Measurements from ENCODE around the gene PAAF1. TPM values are rescaled to one million over a fixed set of nuclear protein-coding genes. Genes with fewer than 3 reads are reported as not detected.

Gene PAAF1
- total and polyA plus RNA-seq, 10 of the 15 experiments (the other 5 are each of a cell fraction or from before 2014, with no cell fraction given), result 13.7 to 70.6 (median 29.1) TPM

DNA sequence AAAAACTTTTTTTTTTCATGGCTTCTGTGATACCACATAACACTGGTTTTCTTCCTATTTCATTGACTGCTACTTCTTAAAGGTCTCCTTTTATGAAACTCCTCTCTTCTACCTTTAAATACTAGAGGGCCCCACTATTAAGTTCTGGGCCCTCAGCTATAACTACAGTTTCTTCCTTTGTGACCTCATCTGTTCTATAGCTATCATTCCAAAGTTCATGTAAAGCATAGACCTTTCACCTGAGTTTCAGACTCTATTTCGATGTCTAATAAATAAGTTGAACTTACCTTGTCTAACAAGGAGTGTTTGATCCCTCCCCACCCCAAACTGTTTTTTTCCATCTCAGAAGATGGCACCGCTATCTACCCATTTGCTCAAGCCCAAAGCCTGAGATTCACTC lies 35.2 kb downstream of the PAAF1 start:
- Histone ChIP-seq H3K4me1 (ENCODE audit: control insufficient read depth, insufficient read depth, low read length) (no peaks in the 10 kb centered on the region), H3K9me3 (replicated peaks; ENCODE audit: control insufficient read depth, insufficient read depth, low read length) (no peaks in the 10 kb centered on the region), H3K4me2 (ENCODE audit: control insufficient read depth, insufficient read depth) (no peak overlapping the region), H3K36me3 (ENCODE audit: control insufficient read depth in 2 of 2, insufficient read depth in 2 of 2, low read length in 1 of 2) (peaks cover 0 to 10% of the 10 kb centered on the region in 2 experiments), H3K4me3 (no peak overlapping the region), H3K27ac (ENCODE audit: control insufficient read depth, insufficient read depth) (no peak overlapping the region), H3K79me2 (ENCODE audit: control insufficient read depth, insufficient read depth, low read length) (no peaks in the 10 kb centered on the region), H3K9ac (ENCODE audit: control insufficient read depth, insufficient read depth, low read length) (no peak overlapping the region), H2AFZ (ENCODE audit: control insufficient read depth, low read depth, low read length) (no peak overlapping the region), H3K27me3 (replicated peaks in 1 of 2; ENCODE audit: control insufficient read depth in 2 of 2, insufficient read depth in 2 of 2, low read length in 1 of 2) (no peaks in the 10 kb centered on the region), H4K20me1 (ENCODE audit: control insufficient read depth, insufficient read depth) (no peaks in the 10 kb centered on the region)
- FAIRE-seq (no peak), DNase-seq (ENCODE audit: low read depth, low spot score) (no peak), ATAC-seq (no peak)
- intact Hi-C loops (cut with micrococcal nuclease; ENCODE audit: unreplicated experiment), result no loop called here
- in situ Hi-C loops (cut with MboI), result no loop called here
- WGBS (ENCODE audit: insufficient coverage, insufficient replicate concordance, low lambda C conversion rate, missing lambda C conversion rate), result 96% methylated on average over 2 of the region's 2 CpGs
- TF ChIP-seq SPI1 (IDR thresholded peaks at IDR 0.05; ENCODE audit: borderline replicate concordance, insufficient read depth, low read depth, low read length) (no peak), FOXM1 (IDR thresholded peaks at IDR 0.05; ENCODE audit: low read depth, low read length) (no peak), NFYB (IDR thresholded peaks at IDR 0.05; ENCODE audit: insufficient read depth, low read depth, low read length) (no peak), SRF (IDR thresholded peaks at IDR 0.05; ENCODE audit: low read depth in 2 of 2, low read length in 2 of 2) (no peak), NRF1 (conservative IDR thresholded peaks at IDR 0.05; ENCODE audit: low read depth, low read length) (no peak), YY1 (IDR thresholded peaks at IDR 0.05; ENCODE audit: low read depth, low read length) (no peak), CHD2 (IDR thresholded peaks at IDR 0.05; ENCODE audit: borderline replicate concordance, low read depth, low read length) (no peak), EZH2 (IDR thresholded peaks at IDR 0.05; ENCODE audit: borderline replicate concordance, control insufficient read depth, low read depth, low read length) (no peak)
- TF ChIP-seq, protein P1, sequence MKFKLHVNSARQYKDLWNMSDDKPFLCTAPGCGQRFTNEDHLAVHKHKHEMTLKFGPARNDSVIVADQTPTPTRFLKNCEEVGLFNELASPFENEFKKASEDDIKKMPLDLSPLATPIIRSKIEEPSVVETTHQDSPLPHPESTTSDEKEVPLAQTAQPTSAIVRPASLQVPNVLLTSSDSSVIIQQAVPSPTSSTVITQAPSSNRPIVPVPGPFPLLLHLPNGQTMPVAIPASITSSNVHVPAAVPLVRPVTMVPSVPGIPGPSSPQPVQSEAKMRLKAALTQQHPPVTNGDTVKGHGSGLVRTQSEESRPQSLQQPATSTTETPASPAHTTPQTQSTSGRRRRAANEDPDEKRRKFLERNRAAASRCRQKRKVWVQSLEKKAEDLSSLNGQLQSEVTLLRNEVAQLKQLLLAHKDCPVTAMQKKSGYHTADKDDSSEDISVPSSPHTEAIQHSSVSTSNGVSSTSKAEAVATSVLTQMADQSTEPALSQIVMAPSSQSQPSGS (IDR thresholded peaks at IDR 0.05; ENCODE audit: low read length), result no peak
- TF ChIP-seq, protein P2, sequence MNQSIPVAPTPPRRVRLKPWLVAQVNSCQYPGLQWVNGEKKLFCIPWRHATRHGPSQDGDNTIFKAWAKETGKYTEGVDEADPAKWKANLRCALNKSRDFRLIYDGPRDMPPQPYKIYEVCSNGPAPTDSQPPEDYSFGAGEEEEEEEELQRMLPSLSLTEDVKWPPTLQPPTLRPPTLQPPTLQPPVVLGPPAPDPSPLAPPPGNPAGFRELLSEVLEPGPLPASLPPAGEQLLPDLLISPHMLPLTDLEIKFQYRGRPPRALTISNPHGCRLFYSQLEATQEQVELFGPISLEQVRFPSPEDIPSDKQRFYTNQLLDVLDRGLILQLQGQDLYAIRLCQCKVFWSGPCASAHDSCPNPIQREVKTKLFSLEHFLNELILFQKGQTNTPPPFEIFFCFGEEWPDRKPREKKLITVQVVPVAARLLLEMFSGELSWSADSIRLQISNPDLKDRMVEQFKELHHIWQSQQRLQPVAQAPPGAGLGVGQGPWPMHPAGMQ (IDR thresholded peaks at IDR 0.05; ENCODE audit: borderline replicate concordance), result no peak
- POLR2A ChIA-PET, result no interaction called here
- BruUV-seq (replicated peaks), result no TSS peak
- SMC1A ChIA-PET (ENCODE audit: uncharacterized antibody, unreplicated experiment), result no interaction called here
- RAD21 ChIA-PET (ENCODE audit: unreplicated experiment), result no interaction called here
- CTCF ChIA-PET, result no interaction called here
